Measurements from ENCODE around the gene GNAT1.

Gene GNAT1

DNA sequence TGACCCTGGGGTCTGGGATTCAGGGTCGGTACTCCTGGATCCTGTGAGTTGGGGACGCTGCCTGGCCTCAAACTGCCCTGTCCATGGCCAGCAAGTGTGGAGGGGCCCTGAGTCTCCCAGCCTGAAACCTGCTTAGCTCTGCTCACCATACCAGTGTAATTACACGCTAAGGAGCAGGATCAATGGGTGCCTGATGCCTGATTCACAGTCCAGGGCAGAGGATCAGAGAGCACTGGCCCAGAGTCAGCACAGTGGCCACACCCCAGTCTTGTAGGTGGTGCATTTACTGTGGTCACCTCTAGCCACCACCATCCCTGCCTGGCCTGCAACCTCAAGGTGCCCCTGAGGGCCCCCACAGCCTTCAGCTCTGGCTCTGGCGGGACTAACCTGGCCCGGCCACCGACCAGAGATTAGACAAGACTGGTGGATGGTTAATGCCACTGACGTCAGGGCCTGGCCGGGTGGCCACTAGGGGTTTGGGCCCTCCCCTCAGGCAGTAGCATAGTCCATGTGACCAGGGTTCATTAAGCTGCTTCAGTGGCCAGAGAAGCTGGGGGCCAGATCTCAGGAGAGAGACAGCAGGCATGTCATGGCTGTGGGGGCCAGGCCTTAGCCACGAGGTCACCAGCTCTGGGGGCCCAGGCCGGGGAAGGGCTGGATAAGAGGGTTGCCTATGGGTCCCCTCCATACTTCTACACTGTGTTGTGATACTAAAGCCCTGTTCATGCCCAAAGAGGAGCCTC, 10.3 kb downstream of the GNAT1 start:
- no peak overlapping the region for H3K4me3 ChIP-seq (ENCODE audit: low read depth, low read length)
- TF ChIP-seq, protein P1, sequence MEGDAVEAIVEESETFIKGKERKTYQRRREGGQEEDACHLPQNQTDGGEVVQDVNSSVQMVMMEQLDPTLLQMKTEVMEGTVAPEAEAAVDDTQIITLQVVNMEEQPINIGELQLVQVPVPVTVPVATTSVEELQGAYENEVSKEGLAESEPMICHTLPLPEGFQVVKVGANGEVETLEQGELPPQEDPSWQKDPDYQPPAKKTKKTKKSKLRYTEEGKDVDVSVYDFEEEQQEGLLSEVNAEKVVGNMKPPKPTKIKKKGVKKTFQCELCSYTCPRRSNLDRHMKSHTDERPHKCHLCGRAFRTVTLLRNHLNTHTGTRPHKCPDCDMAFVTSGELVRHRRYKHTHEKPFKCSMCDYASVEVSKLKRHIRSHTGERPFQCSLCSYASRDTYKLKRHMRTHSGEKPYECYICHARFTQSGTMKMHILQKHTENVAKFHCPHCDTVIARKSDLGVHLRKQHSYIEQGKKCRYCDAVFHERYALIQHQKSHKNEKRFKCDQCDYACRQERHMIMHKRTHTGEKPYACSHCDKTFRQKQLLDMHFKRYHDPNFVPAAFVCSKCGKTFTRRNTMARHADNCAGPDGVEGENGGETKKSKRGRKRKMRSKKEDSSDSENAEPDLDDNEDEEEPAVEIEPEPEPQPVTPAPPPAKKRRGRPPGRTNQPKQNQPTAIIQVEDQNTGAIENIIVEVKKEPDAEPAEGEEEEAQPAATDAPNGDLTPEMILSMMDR (IDR thresholded peaks at IDR 0.05; ENCODE audit: insufficient read depth, low read length, missing control alignments): no peak
- ChIA-PET POLR2A (no interaction called here), CTCF (interaction anchor here (1.1 to 33.1 kb wide), 7 partner anchors 13 to 81 kb away, joined by 3 to 1029 read pairs (median 7); partner anchors contain the start of gene GNAT1)
- no peak for DNase-seq (ENCODE audit: low read depth, low spot score)

DNA sequence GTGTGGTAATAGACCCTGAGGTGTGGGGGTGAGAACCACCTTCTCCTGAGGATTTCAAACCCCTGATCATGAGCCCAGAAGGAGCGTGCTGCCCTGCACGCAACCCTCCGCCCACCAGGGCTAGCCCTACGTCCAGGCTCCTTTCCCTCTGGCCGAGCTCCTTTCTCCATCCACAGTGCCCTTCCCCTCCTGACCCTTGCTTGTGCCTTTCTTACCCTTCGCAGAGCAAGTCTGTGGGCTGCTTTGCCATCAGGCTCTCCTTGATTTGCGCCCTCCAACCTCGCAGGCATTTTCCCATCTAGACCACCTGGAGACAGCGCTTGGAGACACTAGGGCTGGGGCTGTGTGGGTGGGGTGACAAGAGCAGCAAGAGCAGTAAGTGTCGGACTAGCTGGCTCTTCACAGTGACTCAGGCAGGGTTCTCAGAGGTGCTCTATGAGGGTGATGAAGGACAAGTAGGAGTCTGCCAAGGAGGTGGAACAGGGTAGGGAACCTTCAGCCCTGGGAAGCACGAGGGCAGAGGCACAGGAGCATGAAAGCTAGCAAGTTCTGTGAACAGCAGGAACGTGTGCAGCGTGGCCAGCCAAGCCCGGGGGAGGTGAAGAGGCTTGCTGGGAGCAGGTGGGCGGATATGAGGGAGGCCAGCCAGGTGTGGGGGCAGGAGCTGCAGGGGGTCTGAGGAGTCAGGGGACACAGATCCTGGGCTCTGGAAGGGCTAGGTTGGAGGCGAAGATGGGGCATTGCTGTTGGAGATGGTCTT, 11.1 kb downstream of the GNAT1 start:
- ChIA-PET CTCF (interaction anchor here (0.9 to 33.1 kb wide), 9 partner anchors 9 to 82 kb away, joined by 3 to 1029 read pairs (median 6); partner anchors contain the start of gene GNAT1), POLR2A (no interaction called here)
- H3K4me3 ChIP-seq (ENCODE audit: low read depth, low read length): no peak overlapping the region
- TF ChIP-seq, protein P1 (IDR thresholded peaks at IDR 0.05; ENCODE audit: insufficient read depth, low read length, missing control alignments): no peak
- DNase-seq (ENCODE audit: low read depth, low spot score): no peak

DNA sequence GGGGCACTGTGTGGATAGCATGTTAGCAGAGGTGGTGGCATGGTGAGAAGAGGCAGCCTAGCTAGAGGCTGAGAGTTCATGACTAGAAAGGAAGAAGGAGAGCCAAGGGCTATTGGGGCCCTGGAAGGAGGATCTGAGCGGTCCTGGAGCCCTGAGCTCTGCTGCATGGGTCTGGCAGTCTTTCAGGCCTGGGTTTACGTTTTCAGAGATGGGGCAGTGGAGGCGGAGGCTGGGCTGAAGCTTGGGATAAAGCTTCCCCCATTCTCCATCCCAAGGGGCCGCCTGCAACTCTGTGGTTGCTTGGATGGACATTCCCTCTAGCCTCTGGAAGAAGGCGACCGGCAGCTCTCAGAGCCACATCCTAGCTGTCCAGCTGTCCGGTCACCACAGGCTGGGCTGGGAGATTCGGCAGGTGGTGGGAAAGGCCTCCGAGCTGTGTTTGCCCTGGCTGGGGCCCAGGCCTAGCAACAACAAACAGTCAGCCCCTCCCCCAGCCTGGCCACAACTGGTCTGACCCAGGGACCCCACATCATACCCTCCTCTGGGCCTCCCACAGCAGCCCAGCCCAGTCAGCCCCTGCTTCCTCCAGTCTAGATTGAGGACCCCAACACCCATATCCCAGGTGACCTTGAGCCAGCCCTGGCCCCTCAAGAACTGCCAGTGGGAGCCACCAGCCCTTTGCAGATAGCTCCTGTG, 11.9 kb downstream of the GNAT1 start:
- no peak overlapping the region for H3K4me3 ChIP-seq (ENCODE audit: low read depth, low read length)
- ChIA-PET CTCF (interaction anchor here (0.9 to 33.1 kb wide), 9 partner anchors 9 to 82 kb away, joined by 3 to 1029 read pairs (median 6); partner anchors contain the start of gene GNAT1), POLR2A (no interaction called here)
- no peak for DNase-seq (ENCODE audit: low read depth, low spot score)
- TF ChIP-seq, protein P1 (IDR thresholded peaks at IDR 0.05; ENCODE audit: insufficient read depth, low read length, missing control alignments): no peak

DNA sequence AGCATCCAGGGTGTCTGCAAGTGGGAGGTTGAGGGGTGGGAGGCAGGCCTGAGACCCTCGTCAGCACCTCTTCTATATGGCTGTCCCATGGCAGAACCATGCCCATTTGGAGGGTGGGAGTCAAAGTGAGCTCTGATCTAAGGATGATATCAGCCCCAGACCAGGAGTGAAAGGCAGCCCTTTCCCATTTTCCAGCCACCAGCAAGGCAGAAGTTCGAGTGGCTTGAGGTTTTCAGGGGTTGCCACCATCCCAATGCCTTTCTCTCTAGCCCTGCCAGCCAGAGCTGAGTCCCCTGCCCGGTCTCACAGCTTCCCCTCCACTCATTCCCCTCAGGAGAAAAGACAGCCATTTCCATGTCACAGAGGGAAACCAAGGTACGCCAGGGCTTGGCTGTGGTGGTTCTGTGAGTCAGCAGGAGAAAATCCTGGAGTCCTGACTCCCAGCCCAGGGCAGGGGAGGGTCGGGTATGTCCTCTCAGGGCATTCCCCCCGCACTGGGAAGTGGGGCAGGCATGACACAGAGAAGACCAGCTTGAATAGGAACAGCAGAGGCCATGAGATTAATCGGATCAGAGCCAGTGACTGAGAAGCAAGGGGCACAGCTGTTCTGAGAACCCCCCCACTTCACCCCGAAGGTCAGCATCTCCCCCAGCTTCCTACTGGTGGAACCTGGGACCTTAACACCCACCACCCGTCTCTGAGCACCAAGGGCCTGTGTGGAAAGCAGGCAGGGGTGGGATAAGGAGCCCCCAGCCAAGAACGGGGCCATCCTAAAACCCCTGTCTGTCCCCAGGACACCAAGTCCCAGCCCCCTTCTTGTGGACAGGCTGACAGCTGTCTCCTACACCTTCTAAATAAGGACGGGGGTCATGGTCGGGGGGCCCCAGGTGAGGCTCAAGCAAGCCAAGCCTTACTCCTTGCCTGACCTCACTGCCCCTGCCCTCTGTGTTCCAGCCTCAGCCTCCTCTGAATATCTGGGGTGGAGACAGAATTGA, 12.7 kb downstream of the GNAT1 start:
- no peak overlapping the region for H3K4me3 ChIP-seq (ENCODE audit: low read depth, low read length)
- TF ChIP-seq, protein P1 (IDR thresholded peaks at IDR 0.05; ENCODE audit: insufficient read depth, low read length, missing control alignments): no peak
- no peak for DNase-seq (ENCODE audit: low read depth, low spot score)
- CTCF ChIA-PET: interaction anchor here (0.9 to 33.1 kb wide), 7 partner anchors 8 to 71 kb away, joined by 3 to 1029 read pairs (median 5); partner anchors contain the start of gene GNAT1
- POLR2A ChIA-PET: no interaction called here

DNA sequence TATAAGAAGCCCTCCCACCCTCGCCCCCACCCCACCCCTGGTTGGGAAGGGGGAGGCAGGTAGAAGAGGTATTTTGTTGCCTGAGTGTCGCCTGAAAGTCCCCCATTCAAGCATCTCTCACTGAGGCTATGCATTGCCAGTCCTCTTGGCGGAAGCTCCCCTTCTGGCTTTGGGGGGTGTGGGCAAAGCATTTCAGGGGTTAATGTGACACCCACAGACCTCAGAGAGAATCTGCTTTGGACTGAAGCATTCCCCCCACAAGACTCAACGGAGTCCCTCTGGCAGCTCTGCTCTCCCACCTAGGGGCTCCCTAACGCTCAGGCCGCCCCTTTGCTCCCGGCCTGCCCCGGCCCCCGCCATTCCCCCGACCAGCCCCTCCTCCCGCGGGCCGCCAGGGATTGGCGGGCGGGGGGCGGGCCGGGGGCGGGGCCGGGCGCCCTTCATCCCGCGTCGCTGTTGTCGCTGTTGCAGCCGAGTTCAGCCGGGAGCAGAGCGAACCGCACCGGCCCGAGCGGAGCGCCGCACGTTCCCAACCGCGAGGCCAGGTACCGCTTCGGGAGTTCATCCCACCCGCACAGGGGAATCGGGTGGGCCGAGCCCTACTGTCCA, 13.5 kb downstream of the GNAT1 start, which contains the start of gene SLC38A3:
SLC38A3 (plus strand) TSS at position 468 of the 609 bp plus-strand sequence. CDS start 8,929 bp downstream, outside the sequence.
- ChIA-PET POLR2A (no interaction called here), CTCF (interaction anchor here (1.0 to 33.1 kb wide), 5 partner anchors 16 to 70 kb away, joined by 3 to 1029 read pairs (median 5); partner anchors contain the start of gene GNAT1)
- peak within 1 kb of the TSS; percentile 39 for H3K4me3 ChIP-seq (ENCODE audit: low read depth, low read length)
- TF ChIP-seq, protein P1 (IDR thresholded peaks at IDR 0.05; ENCODE audit: insufficient read depth, low read length, missing control alignments): no peak
- DNase-seq (ENCODE audit: low read depth, low spot score): no peak
